K562 (cell line): Measurements from ENCODE around the gene ADAM15. TPM values are rescaled to one million over a fixed set of nuclear protein-coding genes. Genes with fewer than 3 reads are reported as not detected.
A peak's percentile ranks its signal among the peaks of the same experiment; 100 is the strongest.

Experiments used
- CAMTA2 ChIP-seq: fragments of 250-450 bp; sonication (Bioruptor Pico); conservative IDR thresholded peaks from 2 replicates; pipeline ENCODE4 v1.5.1; 2022
- CCNT2 ChIP-seq: IDR thresholded peaks from 2 replicates; pipeline ENCODE4 v1.6.1; 2011; ENCODE audit warnings: borderline replicate concordance, low read depth, mild to moderate bottlenecking, moderate library complexity, mixed read lengths, low read length; ENCODE audit not compliant: insufficient read length; ENCODE audit errors: extremely low read depth
- CHD1 ChIP-seq: fragments of 200-600 bp; sonication (generic); IDR thresholded peaks from one replicate; pipeline ENCODE4 v1.6.1; 2012; ENCODE audit warnings: mild to moderate bottlenecking, moderate library complexity, low read length, inconsistent platforms
- ERF ChIP-seq: fragments of 450-650 bp; formaldehyde crosslinking; IDR thresholded peaks from 2 replicates; pipeline ENCODE4 v1.4.0; 2020; ENCODE audit warnings: mild to moderate bottlenecking, mixed read lengths
- ETS2 ChIP-seq: IDR thresholded peaks from 2 replicates; pipeline ENCODE4 v1.6.1; 2016; ENCODE audit warnings: borderline replicate concordance, missing genetic modification characterization, mild to moderate bottlenecking, moderate library complexity, missing compliant biosample characterization; ENCODE audit not compliant: poor library complexity, severe bottlenecking
- FOXJ3 ChIP-seq: sonication (generic); formaldehyde crosslinking; IDR thresholded peaks from 2 replicates; pipeline ENCODE4 v1.4.0; 2020; ENCODE audit warnings: mild to moderate bottlenecking, missing genetic modification reagents
- HDAC3 ChIP-seq: fragments of 450-650 bp; IDR thresholded peaks from 2 replicates; pipeline ENCODE4 v1.6.1; 2018; ENCODE audit warnings: borderline replicate concordance, mild to moderate bottlenecking, moderate library complexity; ENCODE audit not compliant: partially characterized antibody
- KLF16 ChIP-seq: IDR thresholded peaks from 2 replicates; pipeline ENCODE4 v1.6.1; 2016; ENCODE audit warnings: antibody characterized with exemption
- MED1 ChIP-seq: sonication (generic); formaldehyde crosslinking; IDR thresholded peaks from 2 replicates; pipeline ENCODE4 v1.8.1; 2023; ENCODE audit warnings: missing genetic modification reagents, borderline replicate concordance
- NFRKB ChIP-seq: fragments of 450-650 bp; IDR thresholded peaks from 2 replicates; pipeline ENCODE4 v1.6.1; 2016; ENCODE audit warnings: low read depth
- POLR2G ChIP-seq: fragments of 200-400 bp; formaldehyde crosslinking; IDR thresholded peaks from 2 replicates; pipeline ENCODE4 v1.6.1; 2017; ENCODE audit warnings: low read depth, mild to moderate bottlenecking, antibody characterized with exemption, low read length, moderate library complexity
- SAFB ChIP-seq: fragments of 200-400 bp; formaldehyde crosslinking; IDR thresholded peaks from 2 replicates; pipeline ENCODE4 v1.6.1; 2017; ENCODE audit warnings: low read depth, low read length, borderline replicate concordance
- SMAD3 ChIP-seq: fragments of 450-650 bp; formaldehyde crosslinking; conservative IDR thresholded peaks from 2 replicates; pipeline ENCODE4 v1.4.0; 2020; ENCODE audit warnings: mild to moderate bottlenecking
- TCF7 ChIP-seq: sonication (generic); IDR thresholded peaks from 2 replicates; pipeline ENCODE4 v1.6.1; 2016; ENCODE audit warnings: antibody characterized with exemption, borderline replicate concordance
- TCF7L2 ChIP-seq: fragments of 150-350 bp; IDR thresholded peaks from 2 replicates; pipeline ENCODE4 v1.6.1; 2016; ENCODE audit warnings: low read depth, mild to moderate bottlenecking, low read length, moderate library complexity
- TSC22D4 ChIP-seq: fragments of 450-650 bp; IDR thresholded peaks from 2 replicates; pipeline ENCODE4 v1.6.1; 2016; ENCODE audit warnings: missing genetic modification characterization, missing biosample characterization, control low read depth
- ZNF134 ChIP-seq: fragments of 250-450 bp; sonication (Bioruptor Pico); conservative IDR thresholded peaks from 2 replicates; pipeline ENCODE4 v1.4.0; 2020
- ZNF184 ChIP-seq: sonication (generic); formaldehyde crosslinking; IDR thresholded peaks from 2 replicates; pipeline ENCODE4 v1.5.0; 2020; ENCODE audit warnings: missing genetic modification reagents
- ZNF224 ChIP-seq: sonication (generic); formaldehyde crosslinking; IDR thresholded peaks from 2 replicates; pipeline ENCODE4 v1.8.0; 2022; ENCODE audit warnings: mild to moderate bottlenecking, missing genetic modification reagents
- ZNF347 ChIP-seq: fragments of 450-650 bp; formaldehyde crosslinking; IDR thresholded peaks from 2 replicates; pipeline ENCODE4 v1.4.0; 2020; ENCODE audit warnings: low read depth, mild to moderate bottlenecking, moderate library complexity
- ZNF764 ChIP-seq: fragments of 250-450 bp; sonication (Bioruptor Pico); IDR thresholded peaks from 2 replicates; pipeline ENCODE4 v1.4.0; 2020; ENCODE audit warnings: low read depth, mild to moderate bottlenecking, moderate library complexity
- ZNF778 ChIP-seq: fragments of 450-650 bp; formaldehyde crosslinking; IDR thresholded peaks from 2 replicates; pipeline ENCODE4 v1.4.0; 2020; ENCODE audit warnings: mild to moderate bottlenecking, moderate library complexity
- ZNF780A ChIP-seq: fragments of 250-450 bp; sonication (Bioruptor Pico); IDR thresholded peaks from 2 replicates; pipeline ENCODE4 v1.5.0; 2021; ENCODE audit warnings: mild to moderate bottlenecking
- polyA plus RNA-seq, 8 experiments: library from polyadenylated mRNA; depleted of rRNA in 4 of 8; stranded (reverse) in 5 of 8; unstranded in 3 of 8; fragments of >200 nt; fragmentation: Nextera tagmentation in 2 of 8; fragmentation: Illumina TruSeq in 1 of 8; extraction: Ambion mirVana in 2 of 8; extraction: Trizol in 1 of 8; gene quantifications; 2 replicates each; pipeline versions ENCODE4 v1.2.1 to v1.2.3, GENCODE V29; 2011 to 2014; ENCODE audit warnings: inconsistent platforms in 1 of 8, missing spikeins in 1 of 8
- total RNA-seq, 7 experiments: library from RNA; depleted of rRNA in 6 of 7; stranded (reverse); fragments of >200 nt in 6 of 7; fragmentation: Illumina TruSeq in 2 of 7; extraction: Trizol in 2 of 7; gene quantifications; 2 replicates each; pipeline versions ENCODE4 v1.2.1 to v1.2.3, GENCODE V29; 2011 to 2021; ENCODE audit warnings: low replicate concordance in 1 of 7
- TF ChIP-seq, protein P1 (sequence below): IDR thresholded peaks from 3 replicates; pipeline ENCODE4 v1.6.1; 2011; ENCODE audit warnings: borderline replicate concordance, mild to moderate bottlenecking, moderate library complexity; ENCODE audit not compliant: insufficient read length; ENCODE audit errors: extremely low read depth
- TF ChIP-seq, protein P2 (sequence below), 3 experiments: fragments of 200-800 bp in 1 of 3; sonication (Bioruptor generic) in 1 of 3; sonication (generic) in 1 of 3; formaldehyde crosslinking in 1 of 3; IDR thresholded peaks; 2 replicates each; pipeline versions ENCODE4 v1.6.1 to v1.8.0; 2016 to 2022; ENCODE audit warnings: mild to moderate bottlenecking in 2 of 3, missing compliant biosample characterization in 2 of 3, missing genetic modification characterization in 2 of 3, missing genetic modification reagents in 1 of 3

Gene ADAM15
- total and polyA plus RNA-seq, 9 of the 15 experiments (the other 6 are each of a cell fraction or from before 2014, with no cell fraction given): 0.69 to 72.3 (median 32.8) TPM

DNA sequence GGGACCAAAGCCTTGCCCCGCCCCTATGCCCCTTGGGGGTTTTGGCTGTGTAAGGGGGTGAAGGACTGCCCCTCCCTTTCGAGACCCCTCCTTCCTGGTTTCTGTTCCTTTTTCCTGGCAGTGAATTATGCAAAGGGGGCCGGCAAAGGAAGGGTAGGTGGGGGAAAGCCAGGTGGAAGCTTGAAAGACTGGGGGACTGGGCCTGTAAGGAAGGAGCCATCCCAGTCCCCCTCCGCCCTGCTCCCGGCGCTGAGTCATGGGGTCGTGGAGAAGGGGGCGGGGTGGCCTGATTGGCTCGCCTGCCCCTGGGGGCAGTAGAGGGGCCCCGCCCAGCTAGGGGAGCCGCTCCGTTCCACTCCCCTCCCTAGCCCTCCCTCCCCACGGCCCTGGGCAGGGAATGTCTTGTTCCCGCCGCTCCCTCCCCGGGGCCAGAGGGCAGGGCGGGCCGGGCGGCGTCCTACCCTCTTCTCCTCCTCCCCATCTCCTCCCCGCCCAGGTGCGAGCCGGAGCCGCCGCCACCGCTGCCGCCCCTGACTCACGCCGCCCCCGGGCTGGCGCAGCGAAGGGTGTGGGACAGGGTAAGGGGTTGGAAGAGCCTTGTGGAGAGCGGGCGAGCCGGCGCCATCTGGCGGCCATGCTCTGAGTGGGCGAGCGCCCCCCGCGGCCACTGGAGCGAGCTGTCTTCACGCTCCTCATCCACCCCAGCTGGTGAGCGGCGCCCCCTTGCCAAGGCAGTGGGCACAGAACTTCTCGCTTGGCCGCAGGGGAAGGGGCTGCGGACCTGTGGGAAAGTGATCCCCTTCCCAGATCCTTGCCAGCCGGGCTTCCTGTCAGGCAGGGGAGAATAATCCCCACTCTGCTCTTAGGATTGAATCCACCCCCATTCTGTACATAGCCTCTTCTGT lies 33.8 kb upstream of the ADAM15 start (continued):
- TF ChIP-seq KLF16: peak; percentile 79
- no peak for TF ChIP-seq ZNF780A (CRISPR knock-in tag)
- no peak for TF ChIP-seq MED1 (CRISPR knock-in tag)
- no peak for TF ChIP-seq CHD1
- TF ChIP-seq FOXJ3 (CRISPR knock-in tag): no peak
- peak; percentile 61; the same call in 1 of the 2 replicates for TF ChIP-seq SAFB
- TF ChIP-seq ZNF778 (CRISPR knock-in tag): no peak
- peak; percentile 76; the same call in 1 of the 2 replicates for TF ChIP-seq TCF7
- TF ChIP-seq ZNF224 (CRISPR knock-in tag): no peak
- 0 out of 2 replicates have a peak, but pooled peaks have one; percentile 10 for TF ChIP-seq CAMTA2 (CRISPR knock-in tag)
- TF ChIP-seq, protein P1, sequence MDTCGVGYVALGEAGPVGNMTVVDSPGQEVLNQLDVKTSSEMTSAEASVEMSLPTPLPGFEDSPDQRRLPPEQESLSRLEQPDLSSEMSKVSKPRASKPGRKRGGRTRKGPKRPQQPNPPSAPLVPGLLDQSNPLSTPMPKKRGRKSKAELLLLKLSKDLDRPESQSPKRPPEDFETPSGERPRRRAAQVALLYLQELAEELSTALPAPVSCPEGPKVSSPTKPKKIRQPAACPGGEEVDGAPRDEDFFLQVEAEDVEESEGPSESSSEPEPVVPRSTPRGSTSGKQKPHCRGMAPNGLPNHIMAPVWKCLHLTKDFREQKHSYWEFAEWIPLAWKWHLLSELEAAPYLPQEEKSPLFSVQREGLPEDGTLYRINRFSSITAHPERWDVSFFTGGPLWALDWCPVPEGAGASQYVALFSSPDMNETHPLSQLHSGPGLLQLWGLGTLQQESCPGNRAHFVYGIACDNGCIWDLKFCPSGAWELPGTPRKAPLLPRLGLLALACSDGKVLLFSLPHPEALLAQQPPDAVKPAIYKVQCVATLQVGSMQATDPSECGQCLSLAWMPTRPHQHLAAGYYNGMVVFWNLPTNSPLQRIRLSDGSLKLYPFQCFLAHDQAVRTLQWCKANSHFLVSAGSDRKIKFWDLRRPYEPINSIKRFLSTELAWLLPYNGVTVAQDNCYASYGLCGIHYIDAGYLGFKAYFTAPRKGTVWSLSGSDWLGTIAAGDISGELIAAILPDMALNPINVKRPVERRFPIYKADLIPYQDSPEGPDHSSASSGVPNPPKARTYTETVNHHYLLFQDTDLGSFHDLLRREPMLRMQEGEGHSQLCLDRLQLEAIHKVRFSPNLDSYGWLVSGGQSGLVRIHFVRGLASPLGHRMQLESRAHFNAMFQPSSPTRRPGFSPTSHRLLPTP: no peak
- 0 out of 2 replicates have a peak, but pooled peaks have one; percentile 54 for TF ChIP-seq ERF
- no peak for TF ChIP-seq NFRKB
- TF ChIP-seq CCNT2: peak; percentile 95
- TF ChIP-seq, protein P2, sequence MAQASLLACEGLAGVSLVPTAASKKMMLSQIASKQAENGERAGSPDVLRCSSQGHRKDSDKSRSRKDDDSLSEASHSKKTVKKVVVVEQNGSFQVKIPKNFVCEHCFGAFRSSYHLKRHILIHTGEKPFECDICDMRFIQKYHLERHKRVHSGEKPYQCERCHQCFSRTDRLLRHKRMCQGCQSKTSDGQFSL (CRISPR knock-in tag; IDR thresholded peaks at IDR 0.05): peak; percentile 72
- TF ChIP-seq, protein P2 (tag; IDR thresholded peaks at IDR 0.05): no peak
- no peak for TF ChIP-seq ZNF184
- TF ChIP-seq TSC22D4 (tag): no peak
- TF ChIP-seq TCF7L2: peak; percentile 43; the same call in 1 of the 2 replicates
- TF ChIP-seq ETS2 (tag): no peak
- TF ChIP-seq SMAD3 (CRISPR knock-in tag): no peak; the same call in 1 of the 2 replicates
- TF ChIP-seq ZNF134 (CRISPR knock-in tag): no peak
- TF ChIP-seq ZNF764: no peak
- no peak for TF ChIP-seq ZNF347
- TF ChIP-seq POLR2G: peak; percentile 87
- no peak for TF ChIP-seq HDAC3
